AG04450 (cell line): ENCODE measurements around the gene PPIL1. TPM values are rescaled to one million over a fixed set of nuclear protein-coding genes. Genes with fewer than 3 reads are reported as not detected.
A peak's percentile ranks its signal among the peaks of the same experiment; 100 is the strongest.

Experiments used
- CTCF ChIA-PET: fragments of 300-600, 350-600 bp; formaldehyde crosslinking; extraction: SDS; loops from one replicate; lab custom pipeline; 2022; ENCODE audit warnings: antibody characterized with exemption, inconsistent platforms; lab: Charles Lee
- POLR2A ChIA-PET: fragments of 350-600 bp; formaldehyde crosslinking; extraction: SDS; loops from one replicate; lab custom pipeline; 2021; ENCODE audit warnings: antibody characterized with exemption, inconsistent platforms; lab: Yijun Ruan, JAX
- DNase-seq: peaks from one replicate; pipeline ENCODE4 v3.0.0-alpha.2; 2011; ENCODE audit warnings: low read depth, low spot score
- H3K27ac ChIP-seq: one replicate; pipeline ENCODE4 v1.5.1; 2012; ENCODE audit warnings: low read depth, low read length, control low read depth
- H3K27me3 ChIP-seq: one replicate; pipeline ENCODE4 v1.6.0; 2012; ENCODE audit warnings: low read length; ENCODE audit not compliant: control insufficient read depth, insufficient read depth
- H3K4me3 ChIP-seq: 2 replicates; pipeline ENCODE4 v1.5.1; 2011; ENCODE audit warnings: mild to moderate bottlenecking, low read depth, low read length, control low read depth
- H3K9me3 ChIP-seq: 2 replicates; pipeline ENCODE4 v1.5.1; 2012; ENCODE audit warnings: low read length; ENCODE audit not compliant: control insufficient read depth, insufficient read depth
- polyA plus RNA-seq: library from polyadenylated mRNA; depleted of rRNA; stranded (reverse); fragments of >200 nt; gene quantifications from 2 replicates; pipeline ENCODE4 v1.2.3, GENCODE V29; 2011
- TF ChIP-seq, protein P1 (sequence below): IDR thresholded peaks from 2 replicates; pipeline ENCODE4 v1.5.1; 2011; ENCODE audit warnings: low read depth, low read length, control low read depth, inconsistent platforms

Gene PPIL1
- polyA plus RNA-seq, 1 experiment, result 40.7 TPM

DNA sequence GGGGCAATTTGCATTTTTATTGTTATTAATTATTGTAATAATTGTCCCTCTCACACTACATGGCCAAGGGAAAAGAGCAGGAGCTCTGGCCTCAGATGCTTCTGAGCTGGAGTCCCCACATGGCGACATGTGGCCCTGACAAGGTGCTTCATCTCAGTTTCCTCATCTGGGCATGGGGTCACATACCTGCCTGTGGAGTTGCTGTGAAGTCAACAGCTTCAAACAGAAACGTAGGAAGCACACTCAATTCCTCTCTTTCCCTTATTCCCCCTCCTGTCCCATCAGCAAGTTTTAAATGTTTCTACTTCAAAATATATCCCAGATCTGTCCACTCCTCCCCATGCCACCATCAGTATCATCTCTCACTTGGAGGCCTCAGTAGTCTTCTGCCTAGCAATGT is 44.0 kb downstream of the PPIL1 start:
- ChIA-PET POLR2A (no interaction called here), CTCF (interaction anchor here (1.5 kb wide), 1 partner anchor 22 kb away, joined by 4 read pairs; no protein-coding TSS in a partner anchor)
- Histone ChIP-seq H3K27ac (no peak overlapping the region), H3K9me3 (no peaks in the 10 kb centered on the region; the same call in 1 of the 2 replicates), H3K27me3 (peaks cover 9% of the 10 kb centered on the region), H3K4me3 (no peak overlapping the region)
- DNase-seq, result no peak
- TF ChIP-seq, protein P1, sequence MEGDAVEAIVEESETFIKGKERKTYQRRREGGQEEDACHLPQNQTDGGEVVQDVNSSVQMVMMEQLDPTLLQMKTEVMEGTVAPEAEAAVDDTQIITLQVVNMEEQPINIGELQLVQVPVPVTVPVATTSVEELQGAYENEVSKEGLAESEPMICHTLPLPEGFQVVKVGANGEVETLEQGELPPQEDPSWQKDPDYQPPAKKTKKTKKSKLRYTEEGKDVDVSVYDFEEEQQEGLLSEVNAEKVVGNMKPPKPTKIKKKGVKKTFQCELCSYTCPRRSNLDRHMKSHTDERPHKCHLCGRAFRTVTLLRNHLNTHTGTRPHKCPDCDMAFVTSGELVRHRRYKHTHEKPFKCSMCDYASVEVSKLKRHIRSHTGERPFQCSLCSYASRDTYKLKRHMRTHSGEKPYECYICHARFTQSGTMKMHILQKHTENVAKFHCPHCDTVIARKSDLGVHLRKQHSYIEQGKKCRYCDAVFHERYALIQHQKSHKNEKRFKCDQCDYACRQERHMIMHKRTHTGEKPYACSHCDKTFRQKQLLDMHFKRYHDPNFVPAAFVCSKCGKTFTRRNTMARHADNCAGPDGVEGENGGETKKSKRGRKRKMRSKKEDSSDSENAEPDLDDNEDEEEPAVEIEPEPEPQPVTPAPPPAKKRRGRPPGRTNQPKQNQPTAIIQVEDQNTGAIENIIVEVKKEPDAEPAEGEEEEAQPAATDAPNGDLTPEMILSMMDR, result no peak

GRCh38 chr6:36829919-36830544 is 44.6 kb downstream of the PPIL1 start:
- Histone ChIP-seq H3K4me3 (no peak overlapping the region), H3K27ac (no peak overlapping the region), H3K9me3 (no peaks in the 10 kb centered on the region; the same call in 1 of the 2 replicates), H3K27me3 (peaks cover 6% of the 10 kb centered on the region)
- DNase-seq, result no peak
- TF ChIP-seq, protein P1, result no peak
- ChIA-PET POLR2A (no interaction called here), CTCF (interaction anchor here (1.5 kb wide), 1 partner anchor 22 kb away, joined by 4 read pairs; no protein-coding TSS in a partner anchor)

DNA sequence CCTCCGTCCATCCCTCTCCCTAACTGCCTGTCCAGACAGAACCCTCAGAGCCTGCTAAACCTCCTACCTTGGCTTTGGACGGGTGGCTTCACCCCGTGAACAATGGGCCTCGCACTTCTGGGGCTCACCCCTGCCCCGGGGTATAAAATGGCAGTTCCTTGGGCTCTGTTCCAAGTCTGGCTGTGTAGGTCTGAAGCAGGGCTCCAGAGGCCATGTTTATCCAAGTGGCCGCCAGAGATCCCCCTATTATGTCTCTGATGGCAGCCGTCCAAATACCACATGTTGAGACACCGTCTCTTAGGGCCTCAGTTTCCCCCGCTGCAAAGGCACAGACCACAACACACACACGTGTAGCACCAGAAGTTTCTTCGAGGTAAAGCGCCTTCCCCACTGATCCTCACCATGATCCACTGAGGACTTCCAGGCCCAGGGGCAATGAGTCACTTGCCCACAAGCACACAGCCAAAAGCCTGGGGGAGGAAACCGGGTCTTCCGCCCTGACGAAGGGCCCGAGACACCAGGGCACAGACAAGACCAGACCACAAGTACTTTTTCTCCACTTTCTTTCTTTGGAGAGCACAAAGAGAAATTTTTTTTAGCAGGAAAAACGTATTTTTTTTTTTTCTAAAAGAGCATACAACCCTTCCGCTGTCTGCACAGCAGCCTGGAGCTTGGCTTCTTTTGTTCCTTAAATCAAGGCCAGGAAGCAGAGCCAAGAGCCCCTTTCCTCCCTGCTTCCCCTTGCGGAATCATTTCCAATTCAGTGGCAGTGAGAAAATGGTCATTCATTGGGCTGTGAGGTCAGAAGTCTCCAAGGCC is 47.1 kb downstream of the PPIL1 start:
- ChIA-PET POLR2A (no interaction called here), CTCF (interaction anchor here (0.7 to 0.9 kb wide), 2 partner anchors 8 to 24 kb away, joined by 3 to 5 read pairs; no protein-coding TSS in a partner anchor)
- TF ChIP-seq, protein P1, result no peak
- Histone ChIP-seq H3K4me3 (no peak overlapping the region), H3K27me3 (peaks cover 5% of the 10 kb centered on the region), H3K9me3 (no peaks in the 10 kb centered on the region; the same call in 1 of the 2 replicates), H3K27ac (no peak overlapping the region)
- peak; percentile 18 for DNase-seq

GRCh38 chr6:36826520-36827227 is 47.9 kb downstream of the PPIL1 start:
- Histone ChIP-seq H3K4me3 (no peak overlapping the region), H3K9me3 (no peaks in the 10 kb centered on the region; the same call in 1 of the 2 replicates), H3K27me3 (peaks cover 5% of the 10 kb centered on the region), H3K27ac (no peak overlapping the region)
- TF ChIP-seq, protein P1, result no peak
- no peak for DNase-seq
- ChIA-PET CTCF (interaction anchor here (0.9 kb wide), 1 partner anchor 9 kb away, joined by 3 read pairs; no protein-coding TSS in a partner anchor), POLR2A (no interaction called here)
